Liver (tissue), 9 donors: ENCODE data around the gene TREX2. TPM values are rescaled to one million over a fixed set of nuclear protein-coding genes. Genes with fewer than 3 reads are reported as not detected.

Source experiments
- DNase-seq: peaks from one replicate; pipeline ENCODE4 v3.0.0-alpha.2; 2017; ENCODE audit warnings: low spot score
- H3K27ac ChIP-seq, 2 donors: one replicate each; pipeline ENCODE4 v1.7.0; 2013; ENCODE audit warnings: inconsistent platforms in 2 of 2, low read length in 2 of 2, control low read depth in 1 of 2, low read depth in 1 of 2, mild to moderate bottlenecking in 1 of 2
- H3K27me3 ChIP-seq, 4 donors: one replicate each; pipeline versions ENCODE4 v1.6.1 to v1.7.0; 2013; ENCODE audit warnings: low read length in 3 of 4, inconsistent platforms in 1 of 4, mild to moderate bottlenecking in 1 of 4, moderate library complexity in 1 of 4; ENCODE audit not compliant: control insufficient read depth in 4 of 4, insufficient read depth in 4 of 4
- H3K36me3 ChIP-seq, 4 donors: one replicate each; pipeline versions ENCODE4 v1.6.1 to v1.7.0; 2013; ENCODE audit warnings: low read length in 3 of 4, mild to moderate bottlenecking in 3 of 4, low read depth in 1 of 4, moderate library complexity in 1 of 4; ENCODE audit not compliant: control insufficient read depth in 4 of 4, insufficient read depth in 3 of 4
- H3K4me1 ChIP-seq, 4 donors: one replicate each; pipeline versions ENCODE4 v1.6.1 to v1.7.0; 2013; ENCODE audit warnings: low read length in 3 of 4, mild to moderate bottlenecking in 3 of 4, moderate library complexity in 1 of 4; ENCODE audit not compliant: control insufficient read depth in 4 of 4, insufficient read depth in 4 of 4
- H3K4me3 ChIP-seq, 3 donors: one replicate each; pipeline versions ENCODE4 v1.6.1 to v1.7.0; 2013; ENCODE audit warnings: low read length in 3 of 3, control low read depth in 1 of 3, low read depth in 1 of 3, mild to moderate bottlenecking in 1 of 3
- H3K9ac ChIP-seq, 2 donors: one replicate each; pipeline ENCODE4 v1.7.0; 2013; ENCODE audit warnings: low read length in 2 of 2, mild to moderate bottlenecking in 2 of 2, moderate library complexity in 2 of 2, control low read depth in 1 of 2, low read depth in 1 of 2
- H3K9me3 ChIP-seq, 4 donors: one replicate each; pipeline versions ENCODE4 v1.6.1 to v1.7.0; 2013; ENCODE audit warnings: low read length in 3 of 4; ENCODE audit not compliant: control insufficient read depth in 4 of 4
- EGR1 ChIP-seq, 2 donors: IDR thresholded peaks; 2 replicates each; pipeline ENCODE4 v1.6.1; 2016 to 2018; ENCODE audit warnings: antibody characterized with exemption in 2 of 2, low read depth in 2 of 2
- FOXA1 ChIP-seq: IDR thresholded peaks from 2 replicates; pipeline ENCODE4 v1.6.1; 2016; ENCODE audit warnings: antibody characterized with exemption
- FOXA2 ChIP-seq: IDR thresholded peaks from 2 replicates; pipeline ENCODE4 v1.6.1; 2016; ENCODE audit warnings: antibody characterized with exemption
- GABPA ChIP-seq, 2 donors: IDR thresholded peaks in 1 of 2; conservative IDR thresholded peaks in 1 of 2; 2 replicates each; pipeline ENCODE4 v1.6.1; 2016; ENCODE audit warnings: antibody characterized with exemption in 2 of 2, mild to moderate bottlenecking in 1 of 2, moderate library complexity in 1 of 2
- HNF4A ChIP-seq, 2 donors: conservative IDR thresholded peaks; 2 replicates each; pipeline ENCODE4 v1.6.1; 2016; ENCODE audit warnings: antibody characterized with exemption in 2 of 2, mild to moderate bottlenecking in 2 of 2
- HNF4G ChIP-seq: IDR thresholded peaks from 2 replicates; pipeline ENCODE4 v1.6.1; 2016; ENCODE audit warnings: antibody characterized with exemption
- JUND ChIP-seq, 2 donors: IDR thresholded peaks; 2 replicates each; pipeline ENCODE4 v1.6.1; 2016; ENCODE audit warnings: antibody characterized with exemption in 2 of 2
- NR2F2 ChIP-seq: IDR thresholded peaks from 2 replicates; pipeline ENCODE4 v1.6.1; 2016; ENCODE audit warnings: antibody characterized with exemption
- RAD21 ChIP-seq, 2 donors: IDR thresholded peaks; 2 replicates each; pipeline ENCODE4 v1.6.1; 2016; ENCODE audit warnings: antibody characterized with exemption in 2 of 2, mild to moderate bottlenecking in 2 of 2
- RXRA ChIP-seq, 2 donors: IDR thresholded peaks; 2 replicates each; pipeline ENCODE4 v1.6.1; 2017 to 2018; ENCODE audit warnings: antibody characterized with exemption in 2 of 2, mild to moderate bottlenecking in 1 of 2
- SP1 ChIP-seq: IDR thresholded peaks from 2 replicates; pipeline ENCODE4 v1.6.1; 2018; ENCODE audit warnings: antibody characterized with exemption, mild to moderate bottlenecking
- TAF1 ChIP-seq: conservative IDR thresholded peaks from 2 replicates; pipeline ENCODE4 v1.6.1; 2016; ENCODE audit warnings: antibody characterized with exemption, mild to moderate bottlenecking
- YY1 ChIP-seq: IDR thresholded peaks from 2 replicates; pipeline ENCODE4 v1.6.1; 2016; ENCODE audit warnings: antibody characterized with exemption, mild to moderate bottlenecking
- WGBS: extraction: QIAGEN DNeasy Blood & Tissue Kit; methylation state at CpG from one replicate; pipeline ENCODE4 v1.1.7; 2013; 5-methylcytosine and 5-hydroxymethylcytosine counted together
- polyA plus RNA-seq, 2 donors: library from polyadenylated mRNA; stranded (reverse) in 1 of 2; unstranded in 1 of 2; fragments of 200-250 nt in 1 of 2; fragments of >200 nt in 1 of 2; fragmentation: Nextera tagmentation in 1 of 2; extraction: Ambion mirVana in 1 of 2; gene quantifications; one replicate each; pipeline versions ENCODE4 v1.2.1 to v1.2.3, GENCODE V29; 2013 to 2015
- total RNA-seq, 2 donors: library from RNA; depleted of rRNA; stranded (reverse); fragments of >200 nt; gene quantifications; one replicate each; pipeline ENCODE4 v1.2.3, GENCODE V29; 2014
- TF ChIP-seq, protein P1 (sequence below): IDR thresholded peaks from 2 replicates; pipeline ENCODE4 v1.6.1; 2016; ENCODE audit warnings: antibody characterized with exemption
- TF ChIP-seq, protein P2 (sequence below): IDR thresholded peaks from 2 replicates; pipeline ENCODE4 v1.6.1; 2016; ENCODE audit warnings: antibody characterized with exemption
- TF ChIP-seq, protein P3 (sequence below): IDR thresholded peaks from 2 replicates; pipeline ENCODE4 v1.6.1; 2016; ENCODE audit warnings: antibody characterized with exemption
- TF ChIP-seq, protein P4 (sequence below): fragments of 150-350 bp; IDR thresholded peaks from 2 replicates; pipeline ENCODE4 v1.5.1; 2017; ENCODE audit warnings: improper control_type of control experiment, low read depth, low read length; ENCODE audit not compliant: missing input control
- TF ChIP-seq, protein P5 (sequence below): IDR thresholded peaks from 2 replicates; pipeline ENCODE4 v1.6.1; 2016; ENCODE audit warnings: antibody characterized with exemption, mild to moderate bottlenecking
- donor health status: healthy.
- donor health status: healthy.
- donor health status: healthy.
- donor health status: healthy.
- donor health status: healthy.

TREX2 gene
- total and polyA plus RNA-seq, 4 donors = 0.13 to 1.3 (median 1.2) TPM; not detected in 1

DNA sequence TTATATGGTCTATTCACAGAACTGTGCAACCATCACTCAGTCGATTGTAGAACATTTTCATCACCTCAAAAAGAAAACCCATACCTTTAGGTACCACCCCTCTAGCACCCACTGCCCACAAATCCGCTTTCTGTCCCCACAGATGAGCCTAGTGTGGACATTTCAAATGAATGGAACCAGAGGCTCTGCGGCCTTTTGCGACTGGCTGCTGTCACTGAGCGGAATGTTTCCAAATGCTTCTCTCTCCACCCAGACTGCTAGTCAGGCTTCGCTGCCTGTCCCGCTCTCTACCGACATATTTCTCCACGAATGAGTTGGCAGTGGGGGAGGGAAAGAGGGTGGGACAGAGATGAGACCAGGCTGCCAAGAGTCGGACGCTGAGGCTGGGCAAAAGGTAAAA is 47.2 kb upstream of the TREX2 start (continued):
- TF ChIP-seq GABPA (IDR thresholded peaks at IDR 0.05 in 1 of 2, conservative IDR thresholded peaks at IDR 0.05 in 1 of 2) (no peak), RXRA (IDR thresholded peaks at IDR 0.05) (no peak), JUND (IDR thresholded peaks at IDR 0.05) (no peak), NR2F2 (no peak)
- TF ChIP-seq, protein P1, sequence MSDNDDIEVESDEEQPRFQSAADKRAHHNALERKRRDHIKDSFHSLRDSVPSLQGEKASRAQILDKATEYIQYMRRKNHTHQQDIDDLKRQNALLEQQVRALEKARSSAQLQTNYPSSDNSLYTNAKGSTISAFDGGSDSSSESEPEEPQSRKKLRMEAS = no peak
- TF ChIP-seq, protein P2, sequence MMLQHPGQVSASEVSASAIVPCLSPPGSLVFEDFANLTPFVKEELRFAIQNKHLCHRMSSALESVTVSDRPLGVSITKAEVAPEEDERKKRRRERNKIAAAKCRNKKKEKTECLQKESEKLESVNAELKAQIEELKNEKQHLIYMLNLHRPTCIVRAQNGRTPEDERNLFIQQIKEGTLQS = no peak
- TF ChIP-seq, protein P3, sequence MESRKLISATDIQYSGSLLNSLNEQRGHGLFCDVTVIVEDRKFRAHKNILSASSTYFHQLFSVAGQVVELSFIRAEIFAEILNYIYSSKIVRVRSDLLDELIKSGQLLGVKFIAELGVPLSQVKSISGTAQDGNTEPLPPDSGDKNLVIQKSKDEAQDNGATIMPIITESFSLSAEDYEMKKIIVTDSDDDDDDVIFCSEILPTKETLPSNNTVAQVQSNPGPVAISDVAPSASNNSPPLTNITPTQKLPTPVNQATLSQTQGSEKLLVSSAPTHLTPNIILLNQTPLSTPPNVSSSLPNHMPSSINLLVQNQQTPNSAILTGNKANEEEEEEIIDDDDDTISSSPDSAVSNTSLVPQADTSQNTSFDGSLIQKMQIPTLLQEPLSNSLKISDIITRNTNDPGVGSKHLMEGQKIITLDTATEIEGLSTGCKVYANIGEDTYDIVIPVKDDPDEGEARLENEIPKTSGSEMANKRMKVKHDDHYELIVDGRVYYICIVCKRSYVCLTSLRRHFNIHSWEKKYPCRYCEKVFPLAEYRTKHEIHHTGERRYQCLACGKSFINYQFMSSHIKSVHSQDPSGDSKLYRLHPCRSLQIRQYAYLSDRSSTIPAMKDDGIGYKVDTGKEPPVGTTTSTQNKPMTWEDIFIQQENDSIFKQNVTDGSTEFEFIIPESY = no peak

DNA sequence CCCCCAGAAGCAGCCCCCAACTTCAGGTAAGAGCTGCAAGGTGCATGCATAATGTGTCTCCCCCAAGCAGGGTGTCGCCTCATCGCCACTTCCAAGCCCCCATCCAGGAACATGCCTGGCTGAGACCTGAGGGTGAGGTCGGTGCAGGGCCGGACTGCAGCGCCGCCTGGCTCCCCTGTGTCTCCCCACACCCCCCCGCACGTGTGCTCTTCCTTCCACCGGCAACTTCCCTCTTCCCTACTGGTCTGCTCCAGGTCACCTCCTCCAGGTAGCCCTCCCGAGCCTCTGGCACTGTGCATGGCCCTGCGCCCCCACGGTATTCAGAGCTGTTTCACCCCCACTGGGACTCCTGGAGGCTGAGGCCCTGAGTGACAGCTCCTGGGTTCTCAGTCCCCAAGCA is 46.7 kb upstream of the TREX2 start:
- WGBS = 79% methylated on average over 12 of the region's 12 CpGs
- TF ChIP-seq YY1 = no peak
- TF ChIP-seq, protein P4, sequence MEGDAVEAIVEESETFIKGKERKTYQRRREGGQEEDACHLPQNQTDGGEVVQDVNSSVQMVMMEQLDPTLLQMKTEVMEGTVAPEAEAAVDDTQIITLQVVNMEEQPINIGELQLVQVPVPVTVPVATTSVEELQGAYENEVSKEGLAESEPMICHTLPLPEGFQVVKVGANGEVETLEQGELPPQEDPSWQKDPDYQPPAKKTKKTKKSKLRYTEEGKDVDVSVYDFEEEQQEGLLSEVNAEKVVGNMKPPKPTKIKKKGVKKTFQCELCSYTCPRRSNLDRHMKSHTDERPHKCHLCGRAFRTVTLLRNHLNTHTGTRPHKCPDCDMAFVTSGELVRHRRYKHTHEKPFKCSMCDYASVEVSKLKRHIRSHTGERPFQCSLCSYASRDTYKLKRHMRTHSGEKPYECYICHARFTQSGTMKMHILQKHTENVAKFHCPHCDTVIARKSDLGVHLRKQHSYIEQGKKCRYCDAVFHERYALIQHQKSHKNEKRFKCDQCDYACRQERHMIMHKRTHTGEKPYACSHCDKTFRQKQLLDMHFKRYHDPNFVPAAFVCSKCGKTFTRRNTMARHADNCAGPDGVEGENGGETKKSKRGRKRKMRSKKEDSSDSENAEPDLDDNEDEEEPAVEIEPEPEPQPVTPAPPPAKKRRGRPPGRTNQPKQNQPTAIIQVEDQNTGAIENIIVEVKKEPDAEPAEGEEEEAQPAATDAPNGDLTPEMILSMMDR = no peak
- TF ChIP-seq RXRA (IDR thresholded peaks at IDR 0.05) = no peak
- TF ChIP-seq, protein P5, sequence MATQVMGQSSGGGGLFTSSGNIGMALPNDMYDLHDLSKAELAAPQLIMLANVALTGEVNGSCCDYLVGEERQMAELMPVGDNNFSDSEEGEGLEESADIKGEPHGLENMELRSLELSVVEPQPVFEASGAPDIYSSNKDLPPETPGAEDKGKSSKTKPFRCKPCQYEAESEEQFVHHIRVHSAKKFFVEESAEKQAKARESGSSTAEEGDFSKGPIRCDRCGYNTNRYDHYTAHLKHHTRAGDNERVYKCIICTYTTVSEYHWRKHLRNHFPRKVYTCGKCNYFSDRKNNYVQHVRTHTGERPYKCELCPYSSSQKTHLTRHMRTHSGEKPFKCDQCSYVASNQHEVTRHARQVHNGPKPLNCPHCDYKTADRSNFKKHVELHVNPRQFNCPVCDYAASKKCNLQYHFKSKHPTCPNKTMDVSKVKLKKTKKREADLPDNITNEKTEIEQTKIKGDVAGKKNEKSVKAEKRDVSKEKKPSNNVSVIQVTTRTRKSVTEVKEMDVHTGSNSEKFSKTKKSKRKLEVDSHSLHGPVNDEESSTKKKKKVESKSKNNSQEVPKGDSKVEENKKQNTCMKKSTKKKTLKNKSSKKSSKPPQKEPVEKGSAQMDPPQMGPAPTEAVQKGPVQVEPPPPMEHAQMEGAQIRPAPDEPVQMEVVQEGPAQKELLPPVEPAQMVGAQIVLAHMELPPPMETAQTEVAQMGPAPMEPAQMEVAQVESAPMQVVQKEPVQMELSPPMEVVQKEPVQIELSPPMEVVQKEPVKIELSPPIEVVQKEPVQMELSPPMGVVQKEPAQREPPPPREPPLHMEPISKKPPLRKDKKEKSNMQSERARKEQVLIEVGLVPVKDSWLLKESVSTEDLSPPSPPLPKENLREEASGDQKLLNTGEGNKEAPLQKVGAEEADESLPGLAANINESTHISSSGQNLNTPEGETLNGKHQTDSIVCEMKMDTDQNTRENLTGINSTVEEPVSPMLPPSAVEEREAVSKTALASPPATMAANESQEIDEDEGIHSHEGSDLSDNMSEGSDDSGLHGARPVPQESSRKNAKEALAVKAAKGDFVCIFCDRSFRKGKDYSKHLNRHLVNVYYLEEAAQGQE = no peak
- TF ChIP-seq, protein P2 = no peak
- TF ChIP-seq FOXA1 = no peak
- no peak for TF ChIP-seq HNF4G
- no peak for TF ChIP-seq TAF1
- TF ChIP-seq GABPA (IDR thresholded peaks at IDR 0.05 in 1 of 2, conservative IDR thresholded peaks at IDR 0.05 in 1 of 2) = no peak
- TF ChIP-seq HNF4A (conservative IDR thresholded peaks at IDR 0.05) = no peak
- no peak for TF ChIP-seq RAD21 (IDR thresholded peaks at IDR 0.05)
- TF ChIP-seq EGR1 (IDR thresholded peaks at IDR 0.05; ENCODE audit: low read depth in 2 of 2) = no peak
- no peak for TF ChIP-seq JUND (IDR thresholded peaks at IDR 0.05)
- no peak for TF ChIP-seq FOXA2
- TF ChIP-seq, protein P3 = no peak
- TF ChIP-seq, protein P1 = no peak
- TF ChIP-seq SP1 = no peak
- TF ChIP-seq NR2F2 = no peak
- H3K27me3 ChIP-seq = no peaks in the 10 kb centered on the region
- no peak for DNase-seq
- no peaks in the 10 kb centered on the region for H3K9me3 ChIP-seq
- no peak overlapping the region for H3K27ac ChIP-seq
- H3K36me3 ChIP-seq = no peaks in the 10 kb centered on the region
- no peak overlapping the region for H3K4me3 ChIP-seq
- no peak overlapping the region for H3K9ac ChIP-seq
- H3K4me1 ChIP-seq = peaks cover 0 to 6% (median 3%) of the 10 kb centered on the region in 4 donors
